Adrenal gland (tissue), 5 donors: Measurements from ENCODE around the gene GRID1.

ENCODE experiments used
- POLR2A ChIP-seq, 2 donors: fragments of 450-650 bp; IDR thresholded peaks; one replicate each; pipeline ENCODE4 v1.6.1; 2017; ENCODE audit warnings: antibody characterized with exemption in 2 of 2, mild to moderate bottlenecking in 2 of 2, moderate library complexity in 1 of 2
- TF ChIP-seq, protein P1 (sequence below), 6 experiments: fragments of 450-650 bp in 4 of 6; fragments of 200-600 bp in 2 of 6; sonication (generic) in 1 of 6; IDR thresholded peaks; 1 replicate in 5 of 6; 2 replicates in 1 of 6; pipeline versions ENCODE4 v1.5.1 to v1.8.0; 2016 to 2021; ENCODE audit warnings: antibody characterized with exemption in 6 of 6, mild to moderate bottlenecking in 2 of 6, moderate library complexity in 1 of 6
- donor health status: DM: no; HTN: no; CAD: no.

DNA sequence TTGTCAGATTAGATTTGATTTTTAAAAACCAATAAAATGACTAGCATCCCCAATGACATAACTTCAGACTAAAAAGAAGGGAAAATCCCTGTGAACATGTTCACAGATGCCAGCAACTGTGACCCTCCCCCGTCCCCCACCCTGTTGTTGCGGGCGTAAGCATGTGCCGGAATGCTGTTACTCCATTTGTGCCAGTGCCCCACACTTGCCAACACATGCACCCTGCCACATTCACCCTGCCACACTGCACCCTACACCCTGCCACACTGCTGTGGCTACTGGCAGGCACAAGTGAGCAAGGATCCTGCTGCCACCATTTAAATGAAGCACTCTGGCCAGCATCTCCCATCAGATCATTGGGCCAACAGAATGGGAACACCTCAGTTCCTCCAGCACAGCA lies 540.2 kb downstream of the GRID1 start:
- TF ChIP-seq, protein P1, sequence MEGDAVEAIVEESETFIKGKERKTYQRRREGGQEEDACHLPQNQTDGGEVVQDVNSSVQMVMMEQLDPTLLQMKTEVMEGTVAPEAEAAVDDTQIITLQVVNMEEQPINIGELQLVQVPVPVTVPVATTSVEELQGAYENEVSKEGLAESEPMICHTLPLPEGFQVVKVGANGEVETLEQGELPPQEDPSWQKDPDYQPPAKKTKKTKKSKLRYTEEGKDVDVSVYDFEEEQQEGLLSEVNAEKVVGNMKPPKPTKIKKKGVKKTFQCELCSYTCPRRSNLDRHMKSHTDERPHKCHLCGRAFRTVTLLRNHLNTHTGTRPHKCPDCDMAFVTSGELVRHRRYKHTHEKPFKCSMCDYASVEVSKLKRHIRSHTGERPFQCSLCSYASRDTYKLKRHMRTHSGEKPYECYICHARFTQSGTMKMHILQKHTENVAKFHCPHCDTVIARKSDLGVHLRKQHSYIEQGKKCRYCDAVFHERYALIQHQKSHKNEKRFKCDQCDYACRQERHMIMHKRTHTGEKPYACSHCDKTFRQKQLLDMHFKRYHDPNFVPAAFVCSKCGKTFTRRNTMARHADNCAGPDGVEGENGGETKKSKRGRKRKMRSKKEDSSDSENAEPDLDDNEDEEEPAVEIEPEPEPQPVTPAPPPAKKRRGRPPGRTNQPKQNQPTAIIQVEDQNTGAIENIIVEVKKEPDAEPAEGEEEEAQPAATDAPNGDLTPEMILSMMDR (IDR thresholded peaks at IDR 0.05) = no peak
- TF ChIP-seq POLR2A (IDR thresholded peaks at IDR 0.05) = no peak
